Skin of body (tissue), 2 donors: ENCODE measurements around the gene ARSK. TPM values are rescaled to one million over a fixed set of nuclear protein-coding genes. Genes with fewer than 3 reads are reported as not detected.

Source experiments
- DNase-seq: peaks from one replicate; lab custom pipeline; 2025; lab: John Stamatoyannopoulos, UW
- total RNA-seq: library from RNA; depleted of rRNA; stranded (reverse); fragments of >200 nt; gene quantifications from one replicate; pipeline ENCODE4 v1.2.3, GENCODE V29; 2014

ARSK gene
- total RNA-seq, 1 donor from 2014 or later: 7.2 TPM

DNA sequence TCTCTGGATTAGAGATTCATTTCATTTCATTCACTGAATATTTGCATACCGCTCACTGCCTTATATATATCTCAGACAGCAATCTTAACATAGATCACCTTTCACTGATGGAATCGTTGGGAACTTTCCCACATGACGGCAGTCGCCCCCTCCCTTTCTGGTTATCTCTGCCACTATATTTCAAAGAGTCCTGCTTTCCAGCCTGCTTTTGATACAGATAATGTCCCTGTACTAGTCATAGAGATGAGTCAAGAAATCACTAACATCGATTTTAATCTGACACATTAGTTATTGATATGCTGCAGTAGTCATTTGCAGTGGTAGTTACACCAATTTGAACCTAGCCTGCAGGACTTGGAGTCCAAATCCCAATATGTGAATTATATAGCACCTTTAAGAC lies 8.5 kb downstream of the ARSK start:
- DNase-seq: no peak

DNA sequence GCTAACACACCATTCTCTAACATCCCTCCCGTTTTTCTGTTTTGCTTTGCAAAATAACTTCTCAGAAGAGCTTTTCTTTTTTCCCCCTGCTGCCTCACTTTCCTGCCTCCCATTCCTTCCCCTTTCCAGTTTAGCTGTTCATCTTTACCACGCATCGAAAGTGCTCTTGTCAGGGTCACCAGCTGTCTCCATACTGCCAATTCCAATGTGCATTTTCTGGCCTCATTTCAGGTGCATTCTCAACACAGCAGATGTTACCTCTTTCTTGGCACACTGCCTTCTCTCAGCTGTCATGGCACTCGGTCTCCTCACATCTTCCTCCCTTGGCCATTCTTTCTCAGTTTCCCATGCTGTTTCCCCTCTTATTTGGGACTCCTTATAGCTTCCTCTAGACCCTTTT lies 9.5 kb downstream of the ARSK start:
- DNase-seq: no peak

DNA sequence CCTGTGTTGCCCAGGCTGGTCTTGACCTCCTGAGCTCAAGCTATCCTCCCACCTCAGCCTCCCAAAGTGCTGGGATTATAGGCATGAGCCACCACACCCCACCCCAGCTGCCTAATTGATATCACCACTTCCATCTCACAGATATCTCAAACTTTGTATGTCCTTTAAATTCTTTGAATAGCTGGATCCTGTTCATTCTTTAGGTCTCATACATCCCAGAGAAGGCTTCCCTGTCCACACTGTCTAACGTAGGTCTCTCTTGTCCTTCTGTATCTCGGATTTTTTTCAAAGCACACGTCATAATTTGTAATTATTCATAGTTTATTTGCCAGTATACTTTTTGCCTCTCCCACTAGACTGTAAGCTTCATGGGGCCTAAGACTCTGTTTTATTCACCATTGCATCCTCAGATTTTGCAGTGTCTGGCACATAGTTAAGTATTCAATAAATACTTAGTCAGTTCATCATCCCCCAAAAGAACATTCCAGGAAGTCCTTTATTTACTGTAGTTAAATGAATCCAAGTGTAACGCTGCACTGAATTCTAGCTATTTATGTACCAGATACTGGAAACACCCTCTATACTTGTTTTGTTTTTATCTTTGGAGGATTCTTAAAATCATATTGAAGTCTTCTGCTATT lies 10.5 kb downstream of the ARSK start:
- no peak for DNase-seq

DNA sequence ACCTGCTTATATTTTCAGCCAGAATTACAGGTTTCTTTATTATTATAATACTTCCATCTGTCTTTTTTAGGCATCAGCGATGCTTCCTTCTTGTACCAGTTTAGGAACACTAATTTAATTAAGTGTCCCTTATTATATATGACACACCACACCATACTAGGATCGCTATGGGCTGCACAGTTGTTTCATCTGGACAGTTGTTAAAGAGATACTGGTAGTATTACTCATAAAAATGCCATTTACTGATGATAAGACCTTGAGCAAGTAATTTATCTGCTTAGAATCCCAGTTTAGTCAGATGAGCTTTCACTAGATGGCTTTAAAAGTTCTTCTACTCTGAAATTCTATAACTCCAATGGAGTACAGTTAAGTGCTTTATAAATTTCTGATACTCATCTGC lies 17.1 kb downstream of the ARSK start:
- DNase-seq: no peak

DNA sequence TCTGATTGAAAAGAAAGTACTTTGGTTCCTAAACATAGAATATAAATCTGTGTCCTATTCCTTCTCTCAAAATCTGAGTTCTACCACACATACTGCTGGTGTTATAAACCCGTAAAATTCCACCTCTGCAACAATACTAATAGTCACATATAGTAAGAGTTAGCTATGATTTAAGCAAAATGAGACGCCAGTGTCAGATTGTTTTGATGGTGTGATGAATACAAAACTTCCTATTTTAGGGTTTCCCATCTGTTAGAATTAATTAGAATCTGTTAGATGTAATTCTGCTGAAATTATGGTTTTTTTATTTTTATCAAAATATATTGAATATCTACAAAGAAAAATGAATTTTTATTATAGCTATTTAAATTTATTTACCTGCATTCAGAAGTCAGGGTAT lies 26.7 kb downstream of the ARSK start:
- no peak for DNase-seq

DNA sequence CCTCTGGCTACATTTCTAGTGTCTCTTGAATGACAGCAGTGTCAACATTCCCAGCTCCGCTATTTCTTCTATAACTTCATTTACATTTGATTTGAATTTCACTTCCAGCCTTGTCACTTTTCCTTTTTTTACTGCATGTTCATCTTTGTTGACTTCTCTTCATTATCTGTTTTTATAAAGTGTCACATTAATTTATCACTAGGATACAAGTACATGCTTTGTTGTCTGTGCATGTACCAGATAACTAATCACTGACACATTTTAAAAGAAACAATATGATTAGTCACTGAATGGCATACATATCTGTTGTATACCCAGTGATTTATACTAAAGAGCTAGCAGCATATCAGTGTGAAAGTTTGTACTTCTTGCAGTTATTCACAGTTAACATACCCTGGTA lies 29.1 kb downstream of the ARSK start:
- DNase-seq: no peak

DNA sequence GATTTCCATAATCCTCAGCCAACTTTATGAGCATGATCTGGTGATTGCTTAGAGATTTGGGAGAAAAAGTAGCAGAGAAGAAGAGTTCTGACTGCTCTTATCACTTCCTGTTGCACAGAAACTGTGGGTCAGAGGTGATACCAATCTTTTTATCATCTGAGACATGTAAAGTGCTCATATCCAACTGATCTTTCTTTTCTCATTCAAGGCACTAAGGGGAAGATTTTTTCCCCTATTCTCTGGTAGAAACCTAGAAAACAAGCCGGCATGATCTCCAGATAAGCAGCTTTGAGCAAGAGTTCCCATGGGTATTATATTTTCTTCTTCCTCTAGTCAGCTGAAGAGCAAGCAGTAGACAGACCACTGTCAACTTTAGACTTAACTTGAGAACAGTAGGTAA lies 36.0 kb downstream of the ARSK start:
- no peak for DNase-seq

DNA sequence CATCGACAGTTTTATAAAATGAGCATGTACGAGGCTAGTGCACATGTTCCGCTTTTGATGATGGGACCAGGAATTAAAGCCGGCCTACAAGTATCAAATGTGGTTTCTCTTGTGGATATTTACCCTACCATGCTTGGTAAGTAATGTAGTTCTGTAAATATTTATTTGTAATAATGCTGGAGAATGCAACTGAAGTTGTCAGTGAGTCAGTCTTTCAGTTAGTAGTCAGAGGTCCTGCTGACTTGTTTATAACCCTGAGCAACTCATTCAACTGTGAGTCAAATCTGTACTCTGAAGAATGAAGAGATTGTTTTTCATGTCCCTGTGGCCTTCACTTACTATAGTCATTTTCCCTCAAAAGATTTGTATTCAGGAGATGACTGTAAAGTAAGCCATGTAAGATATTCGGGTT lies 36.6 kb downstream of the ARSK start:
- DNase-seq: no peak

DNA sequence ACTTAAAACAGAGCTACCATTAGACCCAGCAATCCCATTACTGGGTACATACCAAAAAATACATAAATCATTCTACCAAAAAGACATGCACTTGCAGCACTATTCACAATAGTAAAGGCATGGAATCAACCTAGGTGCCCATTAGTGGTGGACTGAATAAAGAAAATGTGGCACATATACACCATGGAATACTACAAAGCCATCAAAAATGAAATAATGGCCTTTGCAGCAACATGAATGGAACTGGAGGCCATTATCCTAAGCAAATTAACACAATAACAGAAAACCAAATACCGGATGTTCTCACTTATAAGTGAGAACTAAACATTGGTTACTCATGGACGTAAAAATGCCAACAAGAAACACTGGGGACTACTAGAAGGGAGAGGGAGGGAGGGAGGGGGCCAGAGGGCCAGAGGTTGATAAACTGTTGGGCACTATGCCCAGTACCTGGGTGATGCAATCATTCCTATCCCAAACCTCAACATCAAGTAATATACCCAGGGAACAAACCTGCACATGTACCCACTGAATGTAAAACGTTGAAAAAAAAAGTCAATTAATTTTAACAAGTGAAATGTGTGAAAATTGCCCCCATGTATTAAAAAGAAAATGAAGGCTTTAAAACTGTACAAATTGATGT lies 40.5 kb downstream of the ARSK start:
- DNase-seq: no peak

DNA sequence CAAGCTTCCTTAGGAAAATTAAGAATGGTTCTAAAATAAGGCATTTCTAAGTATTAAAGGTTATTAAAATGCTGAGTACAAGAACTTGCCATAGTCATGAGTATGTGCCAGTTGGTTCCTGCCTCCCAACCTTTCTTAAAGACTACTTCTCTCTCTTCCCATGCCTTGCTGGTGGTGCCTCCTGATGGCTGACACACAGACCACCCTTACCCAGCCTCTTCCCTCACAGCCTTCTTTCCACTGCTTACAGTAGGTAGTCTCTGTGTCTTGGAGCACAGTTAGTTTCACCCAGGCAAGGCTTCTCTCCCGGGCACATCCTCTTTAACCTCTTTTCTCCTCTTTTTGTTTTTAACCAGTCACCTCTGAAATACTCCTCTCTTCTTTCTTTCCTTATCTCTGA lies 44.4 kb downstream of the ARSK start:
- DNase-seq: no peak

DNA sequence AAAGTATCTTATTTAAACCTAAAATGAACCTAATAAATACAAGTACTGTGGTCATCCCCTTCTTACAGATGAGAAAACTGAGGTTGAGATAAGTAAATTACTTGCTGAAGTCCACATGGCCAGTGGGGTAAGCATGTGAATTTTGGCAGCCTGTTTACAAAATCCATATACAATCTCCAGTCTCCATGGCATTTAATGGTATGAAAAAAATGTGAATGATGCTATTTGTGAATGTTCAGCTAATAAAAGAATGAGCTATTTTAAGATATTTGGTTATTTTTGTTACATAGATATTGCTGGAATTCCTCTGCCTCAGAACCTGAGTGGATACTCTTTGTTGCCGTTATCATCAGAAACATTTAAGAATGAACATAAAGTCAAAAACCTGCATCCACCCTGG lies 45.7 kb downstream of the ARSK start:
- DNase-seq: no peak

DNA sequence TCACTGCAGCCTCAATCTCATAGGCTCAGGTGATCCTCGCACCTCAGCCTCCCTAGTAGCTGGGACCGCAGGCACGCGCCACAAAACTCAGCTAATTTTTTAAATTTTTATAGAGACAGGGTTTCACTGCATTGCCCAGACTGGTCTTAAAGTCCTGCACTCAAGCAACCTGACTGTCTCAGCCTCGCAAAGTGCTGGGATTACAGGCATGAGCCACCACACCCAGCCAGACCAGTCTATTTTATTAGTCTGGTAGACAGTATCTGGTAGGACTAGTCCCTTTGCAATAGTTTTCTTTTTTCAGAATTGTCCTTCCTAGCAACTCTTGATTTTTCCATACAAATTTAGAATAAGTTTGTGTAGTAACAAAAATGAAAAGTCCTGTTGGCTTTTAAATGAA lies 50.9 kb downstream of the ARSK start:
- no peak for DNase-seq

DNA sequence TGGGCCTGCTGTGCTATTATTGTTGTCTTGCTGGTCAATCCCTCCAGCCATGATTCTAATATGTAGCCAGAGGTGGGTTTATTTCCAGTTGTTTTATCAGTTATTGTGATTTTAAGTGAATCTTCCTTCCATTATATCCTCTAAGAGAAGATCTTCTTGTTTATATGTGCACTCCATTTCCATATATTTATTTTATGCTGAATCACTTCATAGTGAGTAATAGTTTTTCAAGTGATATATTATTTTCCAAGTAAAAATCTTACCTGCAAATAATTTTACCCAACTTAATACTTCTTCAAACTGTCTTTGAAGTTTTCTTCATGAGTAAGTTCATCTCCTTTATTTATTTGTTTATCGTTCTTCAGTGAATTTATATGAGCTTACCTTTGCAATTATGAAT lies 51.5 kb downstream of the ARSK start:
- DNase-seq: no peak

DNA sequence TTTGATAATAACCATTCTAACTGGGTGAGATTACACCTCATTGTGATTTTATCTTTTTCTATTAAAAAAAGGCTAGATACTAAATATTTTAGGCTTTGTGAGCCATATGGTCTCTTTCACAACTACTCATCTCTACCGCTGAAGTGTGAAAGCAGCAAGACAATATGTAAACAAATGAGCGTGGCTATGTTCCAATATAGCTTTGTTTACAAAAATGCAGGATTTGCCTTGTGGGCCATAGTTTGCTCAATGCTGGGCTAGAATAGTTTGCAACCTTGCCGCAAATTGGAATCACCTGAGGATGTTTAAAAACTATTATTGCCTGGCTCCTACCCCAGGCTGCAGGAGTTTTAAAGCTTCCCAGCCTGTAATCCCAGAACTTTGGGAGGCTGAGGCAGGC lies 54.8 kb downstream of the ARSK start:
- DNase-seq: no peak

DNA sequence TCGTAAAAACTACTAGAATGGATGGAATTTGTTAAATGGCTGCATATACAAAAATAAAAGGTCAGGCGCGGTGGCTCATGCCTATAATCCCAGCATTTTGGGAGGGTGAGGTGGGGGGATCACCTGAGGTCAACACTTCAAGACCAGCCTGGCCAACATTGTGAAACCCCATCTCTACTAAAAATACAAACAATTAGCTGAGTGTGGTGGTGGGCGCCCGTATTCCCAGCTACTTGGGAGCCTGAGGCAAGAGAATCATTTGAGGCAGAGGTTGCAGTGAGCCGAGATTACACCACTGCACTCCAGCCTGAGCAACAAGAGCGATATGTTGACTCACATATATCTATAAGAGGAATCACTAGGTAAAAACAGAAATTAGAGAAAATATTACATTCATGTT lies 55.6 kb downstream of the ARSK start:
- DNase-seq: no peak

DNA sequence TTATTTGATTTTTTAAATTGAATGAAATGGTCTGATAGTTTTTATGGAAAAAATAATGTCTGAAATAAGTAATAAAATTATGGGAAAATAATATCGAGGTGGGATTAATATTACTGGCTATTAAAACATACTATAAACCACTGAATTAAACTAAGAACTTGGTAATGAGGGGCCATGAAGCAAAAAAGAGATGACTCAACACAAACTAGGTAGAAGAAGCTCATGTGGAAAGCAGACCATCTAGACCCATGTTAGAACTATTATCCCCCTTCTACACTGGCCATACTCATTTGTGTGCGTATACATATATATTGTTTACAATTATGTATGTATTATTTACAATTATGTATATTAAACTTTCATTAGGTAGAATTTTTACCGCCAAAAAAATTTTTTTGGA lies 56.5 kb downstream of the ARSK start:
- no peak for DNase-seq

DNA sequence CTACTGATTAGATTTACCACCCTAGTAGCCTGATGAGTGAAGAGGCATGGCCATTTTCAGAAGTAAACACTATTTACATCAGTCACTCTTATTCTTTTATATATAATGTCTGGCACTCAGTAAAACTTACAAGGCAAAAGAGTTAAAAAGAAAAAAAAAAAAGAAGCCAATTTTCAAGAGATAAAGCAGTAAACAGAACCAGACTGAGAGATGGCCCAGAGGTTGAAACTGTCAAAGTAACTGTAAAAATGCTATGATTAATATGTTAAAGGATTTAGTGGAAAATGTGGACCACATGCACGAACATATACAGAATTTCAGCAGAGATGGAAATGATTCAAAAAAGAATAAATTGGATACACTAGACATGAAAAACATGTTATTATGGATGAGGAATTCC lies 58.6 kb downstream of the ARSK start:
- no peak for DNase-seq

DNA sequence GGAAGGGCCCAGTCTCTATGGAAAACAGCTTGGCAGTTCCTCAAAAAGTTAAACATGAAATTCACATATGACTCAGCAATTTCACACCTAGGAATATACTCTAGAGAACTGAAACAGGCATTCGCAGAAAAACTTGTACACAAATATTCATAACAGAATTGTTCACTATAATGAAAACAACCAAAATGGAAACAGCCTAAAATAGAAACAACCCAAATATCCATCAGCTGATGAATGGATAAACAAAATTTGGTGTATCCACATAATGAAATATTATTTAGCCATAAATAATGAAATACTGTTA lies 60.2 kb downstream of the ARSK start:
- DNase-seq: no peak

DNA sequence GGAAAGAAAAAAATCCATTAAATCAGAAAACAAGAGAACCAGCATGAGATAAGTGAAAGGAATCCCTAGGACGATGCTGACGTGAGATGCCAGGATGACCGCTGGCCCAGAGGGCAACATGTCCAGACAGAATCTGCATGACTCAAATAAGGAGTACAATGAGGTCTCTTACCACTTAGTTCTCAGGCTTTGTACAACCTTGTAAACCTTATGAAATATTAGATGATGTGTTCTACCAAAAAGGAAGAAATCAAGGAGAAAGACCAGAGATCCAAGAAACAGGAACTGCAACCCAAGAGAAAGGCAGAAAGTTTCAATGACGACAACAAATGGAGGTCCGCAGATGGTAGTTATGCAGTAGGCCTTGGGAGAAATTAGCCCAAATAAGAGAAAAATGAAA lies 62.2 kb downstream of the ARSK start:
- DNase-seq: no peak

DNA sequence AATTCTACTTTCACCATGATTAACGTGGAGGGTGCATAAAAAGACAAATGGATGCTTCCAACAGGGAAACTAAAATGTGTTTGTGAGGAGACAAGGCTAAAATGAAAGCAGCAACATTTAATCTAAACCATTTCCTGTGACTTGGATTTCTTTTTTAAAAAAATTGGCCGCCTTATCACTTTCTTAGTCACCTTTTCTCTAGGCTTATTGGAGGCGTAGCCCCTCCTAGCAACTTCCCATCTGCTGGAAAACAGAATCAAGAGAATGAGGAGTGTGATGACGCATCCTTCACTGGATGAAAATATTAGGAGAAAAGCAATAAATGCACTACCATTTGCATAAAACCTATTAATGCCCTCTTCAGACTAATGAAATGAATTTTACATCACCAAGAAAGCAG lies 64.2 kb downstream of the ARSK start:
- no peak for DNase-seq

DNA sequence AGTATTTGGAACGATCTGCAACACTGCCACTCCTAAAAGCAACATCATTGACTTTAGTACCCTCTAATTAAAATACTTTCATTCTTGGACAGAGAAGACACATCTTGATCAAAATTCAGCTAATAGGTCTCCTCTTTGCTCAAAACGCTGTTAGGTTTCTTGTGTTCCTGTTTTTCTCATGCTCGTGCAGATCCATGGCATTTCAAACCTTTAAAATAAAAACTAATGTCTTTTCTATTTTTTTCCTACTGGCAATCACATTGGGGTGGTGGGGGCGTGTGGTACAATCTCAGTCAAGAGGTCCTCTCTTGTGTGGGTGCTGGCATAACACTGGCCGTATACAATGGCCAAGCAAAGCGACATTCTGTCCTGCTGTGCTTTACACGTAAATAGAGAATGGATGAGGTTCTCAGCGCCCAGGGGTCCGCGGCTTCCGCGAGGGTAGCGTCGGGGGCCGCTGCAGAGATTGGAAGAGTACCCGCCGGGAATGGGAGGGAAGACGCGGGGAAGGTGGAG lies 64.7 kb downstream of the ARSK start:
- no peak for DNase-seq

DNA sequence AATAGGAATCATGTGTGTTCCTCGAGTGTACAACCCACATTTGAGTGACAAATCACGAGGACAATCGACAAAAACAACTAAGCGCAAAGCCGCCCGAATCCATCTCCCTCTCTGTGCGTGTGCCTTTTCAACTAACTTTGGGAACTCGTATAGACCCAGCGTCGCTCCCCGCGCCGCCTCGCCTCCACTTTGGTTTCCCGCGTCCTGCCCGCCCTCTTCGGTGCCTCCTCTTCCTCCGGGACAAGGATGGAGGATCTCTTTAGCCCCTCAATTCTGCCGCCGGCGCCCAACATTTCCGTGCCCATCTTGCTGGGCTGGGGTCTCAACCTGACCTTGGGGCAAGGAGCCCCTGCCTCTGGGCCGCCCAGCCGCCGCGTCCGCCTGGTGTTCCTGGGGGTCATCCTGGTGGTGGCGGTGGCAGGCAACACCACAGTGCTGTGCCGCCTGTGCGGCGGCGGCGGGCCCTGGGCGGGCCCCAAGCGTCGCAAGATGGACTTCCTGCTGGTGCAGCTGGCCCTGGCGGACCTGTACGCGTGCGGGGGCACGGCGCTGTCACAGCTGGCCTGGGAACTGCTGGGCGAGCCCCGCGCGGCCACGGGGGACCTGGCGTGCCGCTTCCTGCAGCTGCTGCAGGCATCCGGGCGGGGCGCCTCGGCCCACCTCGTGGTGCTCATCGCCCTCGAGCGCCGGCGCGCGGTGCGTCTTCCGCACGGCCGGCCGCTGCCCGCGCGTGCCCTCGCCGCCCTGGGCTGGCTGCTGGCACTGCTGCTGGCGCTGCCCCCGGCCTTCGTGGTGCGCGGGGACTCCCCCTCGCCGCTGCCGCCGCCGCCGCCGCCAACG lies 65.3 kb downstream of the ARSK start, which contains the start of gene GPR150:
Gene GPR150, plus strand, starts transcription at position 58 of the 840 bp plus-strand sequence. Its CDS starts 189 bp downstream, at position 247.
- peak; percentile 4 for DNase-seq
